ENCODE measurements around the gene SLC28A3. TPM values are rescaled to one million over a fixed set of nuclear protein-coding genes. Genes with fewer than 3 reads are reported as not detected.

The SLC28A3 gene
- total and polyA plus RNA-seq, 2 experiments from 2014 or later: not detected

GRCh38 chr9:84375954-84376353, 35.4 kb upstream of the SLC28A3 start:
- no peak for TF ChIP-seq CREB1 (CRISPR knock-in tag; IDR thresholded peaks at IDR 0.05; ENCODE audit: low read depth)
- no peak for TF ChIP-seq CTCF (conservative IDR thresholded peaks at IDR 0.05; ENCODE audit: low read depth in 2 of 2)
- no peak for TF ChIP-seq POLR2AphosphoS5 (IDR thresholded peaks at IDR 0.05; ENCODE audit: low read depth)
- no peak for TF ChIP-seq ETS1 (IDR thresholded peaks at IDR 0.05)
- TF ChIP-seq ZNF114 (CRISPR knock-in tag; IDR thresholded peaks at IDR 0.05): no peak
- TF ChIP-seq EZH2 (IDR thresholded peaks at IDR 0.05; ENCODE audit: low read depth, unreplicated experiment): no peak
- no peak for TF ChIP-seq STAT1 (IDR thresholded peaks at IDR 0.05; ENCODE audit: unreplicated experiment)
- TF ChIP-seq NANOG (IDR thresholded peaks at IDR 0.05; ENCODE audit: borderline replicate concordance): no peak
- TF ChIP-seq EZH2phosphoT487 (IDR thresholded peaks at IDR 0.05; ENCODE audit: unreplicated experiment): no peak
- no peak for TF ChIP-seq JUNB (IDR thresholded peaks at IDR 0.05; ENCODE audit: unreplicated experiment)
- no peak for TF ChIP-seq REST (IDR thresholded peaks at IDR 0.05; ENCODE audit: unreplicated experiment)
- no peak for TF ChIP-seq ZNF462 (CRISPR knock-in tag; IDR thresholded peaks at IDR 0.05)
- TF ChIP-seq ZNF331 (CRISPR knock-in tag; IDR thresholded peaks at IDR 0.05; ENCODE audit: low read depth): no peak
- Histone ChIP-seq H3K27ac (ENCODE audit: low read depth) (no peak overlapping the region), H3K4me3 (no peak overlapping the region), H3K36me3 (ENCODE audit: insufficient read depth) (no peaks in the 10 kb centered on the region), H3K27me3 (ENCODE audit: insufficient read depth) (no peaks in the 10 kb centered on the region), H3K4me1 (ENCODE audit: insufficient read depth) (no peaks in the 10 kb centered on the region), H3K79me2 (replicated peaks; ENCODE audit: insufficient read depth) (no peaks in the 10 kb centered on the region), H3K4me2 (no peak overlapping the region), H3K9me2 (ENCODE audit: insufficient read depth) (0 out of 2 replicates have a peak, but pooled peaks cover 3% of the 10 kb centered on the region), H2AFZ (no peak overlapping the region), H4K20me1 (replicated peaks; ENCODE audit: insufficient read depth) (no peaks in the 10 kb centered on the region), H3F3A (replicated peaks; ENCODE audit: low read depth) (no peaks in the 10 kb centered on the region)
- no peaks in the 10 kb centered on the region for H3K4me1 Mint-ChIP-seq
- no peak overlapping the region for H3K27ac Mint-ChIP-seq
- no peak for ATAC-seq
- no peaks in the 10 kb centered on the region for H3K36me3 Mint-ChIP-seq (ENCODE audit: low read depth)
- peaks cover 2% of the 10 kb centered on the region for H3K27me3 Mint-ChIP-seq (ENCODE audit: insufficient read depth, low read depth, poor library complexity)
- DNase-seq (ENCODE audit: low spot score): no peak
- H3K9me3 Mint-ChIP-seq: peaks cover 3% of the 10 kb centered on the region; the same call in 1 of the 3 replicates
- H3K4me3 Mint-ChIP-seq: no peak overlapping the region

Measured in GM23338 (cell line).